ENCODE data around the gene ABCC4. TPM values are rescaled to one million over a fixed set of nuclear protein-coding genes. Genes with fewer than 3 reads are reported as not detected.

The ABCC4 gene
- total RNA-seq, 1 donor from 2014 or later = 19.0 TPM

- Mint-ChIP-seq H3K27me3 (ENCODE audit: unreplicated experiment) (peaks cover 3% of the 10 kb centered on the region), H3K27ac (ENCODE audit: unreplicated experiment) (no peak overlapping the region), H3K9me3 (ENCODE audit: unreplicated experiment) (no peaks in the 10 kb centered on the region), H3K36me3 (ENCODE audit: low read depth, unreplicated experiment) (peaks cover 4% of the 10 kb centered on the region), H3K4me1 (ENCODE audit: unreplicated experiment) (peaks cover 21% of the 10 kb centered on the region), H3K4me3 (ENCODE audit: unreplicated experiment) (no peak overlapping the region)
- DNase-seq (ENCODE audit: low spot score) = no peak
- TF ChIP-seq CTCF (IDR thresholded peaks at IDR 0.05; ENCODE audit: unreplicated experiment) = no peak
Measured at GRCh38 chr13:95212983-95213850, 88.0 kb downstream of the ABCC4 start.

DNA sequence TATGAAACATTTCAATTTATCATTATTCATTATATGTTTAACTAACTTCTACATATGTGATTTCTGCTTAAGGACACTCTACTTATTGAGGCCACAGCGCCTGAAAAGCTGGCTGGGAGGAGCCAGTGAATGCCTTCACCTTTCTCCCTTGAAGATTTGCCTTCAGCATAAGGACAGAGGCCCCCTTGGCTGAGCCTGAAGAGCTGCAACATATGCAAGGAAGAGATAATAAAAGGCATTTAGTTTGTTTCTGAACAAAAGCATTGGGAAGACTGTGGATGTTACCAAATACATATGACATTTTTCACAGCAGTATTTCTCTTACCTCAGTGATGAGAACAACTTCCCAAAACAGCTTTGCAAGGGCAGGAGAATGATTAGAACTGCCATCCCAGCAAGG lies 92.1 kb downstream of the ABCC4 start:
- Mint-ChIP-seq H3K4me1 (ENCODE audit: unreplicated experiment) (peaks cover 24% of the 10 kb centered on the region), H3K4me3 (ENCODE audit: unreplicated experiment) (no peak overlapping the region), H3K27ac (ENCODE audit: unreplicated experiment) (no peak overlapping the region), H3K9me3 (ENCODE audit: unreplicated experiment) (no peaks in the 10 kb centered on the region), H3K27me3 (ENCODE audit: unreplicated experiment) (peaks cover 2% of the 10 kb centered on the region), H3K36me3 (ENCODE audit: low read depth, unreplicated experiment) (peaks cover 14% of the 10 kb centered on the region)
- no peak for DNase-seq (ENCODE audit: low spot score)
- no peak for TF ChIP-seq CTCF (IDR thresholded peaks at IDR 0.05; ENCODE audit: unreplicated experiment)

GRCh38 chr13:95207769-95208366 lies 93.4 kb downstream of the ABCC4 start:
- H3K9me3 Mint-ChIP-seq (ENCODE audit: unreplicated experiment) = no peaks in the 10 kb centered on the region
- DNase-seq (ENCODE audit: low spot score) = no peak
- H3K36me3 Mint-ChIP-seq (ENCODE audit: low read depth, unreplicated experiment) = peaks cover 14% of the 10 kb centered on the region
- H3K27ac Mint-ChIP-seq (ENCODE audit: unreplicated experiment) = peak overlapping the region; percentile 43
- H3K4me3 Mint-ChIP-seq (ENCODE audit: unreplicated experiment) = no peak overlapping the region
- peaks cover 14% of the 10 kb centered on the region for H3K4me1 Mint-ChIP-seq (ENCODE audit: unreplicated experiment)
- peaks cover 2% of the 10 kb centered on the region for H3K27me3 Mint-ChIP-seq (ENCODE audit: unreplicated experiment)
- no peak for TF ChIP-seq CTCF (IDR thresholded peaks at IDR 0.05; ENCODE audit: unreplicated experiment)

- Mint-ChIP-seq H3K27me3 (ENCODE audit: unreplicated experiment) (peaks cover under 1% of the 10 kb centered on the region), H3K36me3 (ENCODE audit: low read depth, unreplicated experiment) (peaks cover 19% of the 10 kb centered on the region), H3K9me3 (ENCODE audit: unreplicated experiment) (no peaks in the 10 kb centered on the region), H3K4me1 (ENCODE audit: unreplicated experiment) (peaks cover 14% of the 10 kb centered on the region), H3K27ac (ENCODE audit: unreplicated experiment) (no peak overlapping the region), H3K4me3 (ENCODE audit: unreplicated experiment) (no peak overlapping the region)
- DNase-seq (ENCODE audit: low spot score) = no peak
- TF ChIP-seq CTCF (IDR thresholded peaks at IDR 0.05; ENCODE audit: unreplicated experiment) = no peak
Measured at GRCh38 chr13:95206116-95206515, 95.1 kb downstream of the ABCC4 start.

DNA sequence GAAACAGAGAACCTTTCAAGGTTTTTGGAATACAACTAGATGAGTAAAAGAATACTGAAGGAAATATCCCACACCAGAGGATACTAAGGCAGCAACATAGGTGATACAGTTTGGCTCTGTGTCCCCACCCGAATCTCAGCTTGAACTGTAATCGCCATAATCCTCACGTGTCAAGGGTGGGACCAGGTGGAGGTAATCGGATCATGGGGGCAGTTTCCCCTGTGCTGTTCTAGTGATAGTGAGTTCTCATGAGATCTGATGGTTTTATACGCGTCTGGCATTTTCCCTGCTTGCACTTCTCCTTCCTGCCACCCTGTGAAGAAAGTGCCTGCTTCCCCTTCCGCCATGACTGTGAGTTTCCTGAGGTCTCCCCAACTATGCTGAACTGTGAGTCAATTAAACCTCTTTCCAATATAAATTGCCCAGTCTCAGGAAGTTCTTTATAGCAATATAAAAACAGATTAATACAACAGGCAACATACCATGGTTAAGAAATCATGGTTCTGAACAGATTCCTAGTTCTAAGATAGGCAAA lies 97.0 kb downstream of the ABCC4 start:
- H3K4me1 Mint-ChIP-seq (ENCODE audit: unreplicated experiment) = peaks cover 17% of the 10 kb centered on the region
- TF ChIP-seq CTCF (IDR thresholded peaks at IDR 0.05; ENCODE audit: unreplicated experiment) = no peak
- H3K27me3 Mint-ChIP-seq (ENCODE audit: unreplicated experiment) = no peaks in the 10 kb centered on the region
- H3K4me3 Mint-ChIP-seq (ENCODE audit: unreplicated experiment) = no peak overlapping the region
- H3K9me3 Mint-ChIP-seq (ENCODE audit: unreplicated experiment) = no peaks in the 10 kb centered on the region
- peaks cover 24% of the 10 kb centered on the region for H3K36me3 Mint-ChIP-seq (ENCODE audit: low read depth, unreplicated experiment)
- DNase-seq (ENCODE audit: low spot score) = no peak
- H3K27ac Mint-ChIP-seq (ENCODE audit: unreplicated experiment) = peak overlapping the region; percentile 32

Measured in endothelial cell (in vitro differentiated cells).